Osteocyte (in vitro differentiated cells): Measurements from ENCODE around the gene RABAC1. TPM values are rescaled to one million over a fixed set of nuclear protein-coding genes. Genes with fewer than 3 reads are reported as not detected.

Source experiments
- DNase-seq: peaks from one replicate; pipeline ENCODE4 v3.0.0; 2021; ENCODE audit warnings: mixed read lengths; ENCODE audit not compliant: unreplicated experiment; ENCODE audit errors: extremely low spot score
- H3K27ac Mint-ChIP-seq: one replicate; pipeline ENCODE4 v1.8.0; 2021; ENCODE audit warnings: mild to moderate bottlenecking, mixed read lengths; ENCODE audit not compliant: unreplicated experiment
- H3K27me3 Mint-ChIP-seq: one replicate; pipeline ENCODE4 v1.8.0; 2021; ENCODE audit warnings: mixed read lengths; ENCODE audit not compliant: unreplicated experiment
- H3K36me3 Mint-ChIP-seq: one replicate; pipeline ENCODE4 v1.8.0; 2021; ENCODE audit warnings: mixed read lengths; ENCODE audit not compliant: unreplicated experiment
- H3K4me1 Mint-ChIP-seq: one replicate; pipeline ENCODE4 v1.8.0; 2021; ENCODE audit warnings: mixed read lengths; ENCODE audit not compliant: unreplicated experiment
- H3K4me3 Mint-ChIP-seq: one replicate; pipeline ENCODE4 v1.8.0; 2021; ENCODE audit warnings: mild to moderate bottlenecking, moderate library complexity, mixed read lengths; ENCODE audit not compliant: unreplicated experiment
- H3K9me3 Mint-ChIP-seq: one replicate; pipeline ENCODE4 v1.8.0; 2021; ENCODE audit warnings: mixed read lengths; ENCODE audit not compliant: unreplicated experiment
- CTCF ChIP-seq: fragments of 200-600 bp; sonication (generic); IDR thresholded peaks from 2 replicates; pipeline ENCODE4 v1.5.0; 2021; ENCODE audit warnings: antibody characterized with exemption, mild to moderate bottlenecking, moderate library complexity
- total RNA-seq: library from RNA; stranded (reverse); gene quantifications from 2 replicates; pipeline ENCODE4 v1.2.1, GENCODE V29; 2021

RABAC1 gene
- total RNA-seq, 1 donor from 2014 or later: 268 TPM

GRCh38 chr19:41910240-41910991 lies 48.7 kb downstream of the RABAC1 start:
- Mint-ChIP-seq H3K36me3 (peaks cover 10% of the 10 kb centered on the region), H3K4me3 (no peak overlapping the region), H3K9me3 (no peaks in the 10 kb centered on the region), H3K27ac (no peak overlapping the region), H3K4me1 (no peaks in the 10 kb centered on the region), H3K27me3 (peaks cover 35% of the 10 kb centered on the region)
- no peak for DNase-seq
- TF ChIP-seq CTCF: no peak

GRCh38 chr19:41909706-41910105 lies 49.4 kb downstream of the RABAC1 start:
- H3K9me3 Mint-ChIP-seq: no peaks in the 10 kb centered on the region
- no peak overlapping the region for H3K27ac Mint-ChIP-seq
- no peak for DNase-seq
- TF ChIP-seq CTCF: no peak
- peaks cover 35% of the 10 kb centered on the region for H3K27me3 Mint-ChIP-seq
- H3K4me3 Mint-ChIP-seq: no peak overlapping the region
- peaks cover 13% of the 10 kb centered on the region for H3K36me3 Mint-ChIP-seq
- H3K4me1 Mint-ChIP-seq: no peaks in the 10 kb centered on the region

- Mint-ChIP-seq H3K27me3 (peaks cover 29% of the 10 kb centered on the region), H3K36me3 (peaks cover 20% of the 10 kb centered on the region), H3K4me1 (no peaks in the 10 kb centered on the region), H3K9me3 (no peaks in the 10 kb centered on the region), H3K4me3 (no peak overlapping the region), H3K27ac (no peak overlapping the region)
- no peak for TF ChIP-seq CTCF
- DNase-seq: no peak
These were observed 50.2 kb downstream of the RABAC1 start for GRCh38 chr19:41908724-41909464.

- H3K4me1 Mint-ChIP-seq: no peaks in the 10 kb centered on the region
- H3K9me3 Mint-ChIP-seq: no peaks in the 10 kb centered on the region
- H3K36me3 Mint-ChIP-seq: peaks cover 24% of the 10 kb centered on the region
- no peak overlapping the region for H3K4me3 Mint-ChIP-seq
- peaks cover 23% of the 10 kb centered on the region for H3K27me3 Mint-ChIP-seq
- no peak for TF ChIP-seq CTCF
- H3K27ac Mint-ChIP-seq: no peak overlapping the region
- no peak for DNase-seq
These were observed 51.0 kb downstream of the RABAC1 start for GRCh38 chr19:41907994-41908615.
